GM12878 (cell line): ENCODE data around the gene SEC24D. TPM values are rescaled to one million over a fixed set of nuclear protein-coding genes. Genes with fewer than 3 reads are reported as not detected.

Experiments used
- ATAC-seq: fragments of 200-7000 bp; cut with Tn5 transposase; 3 replicates; pipeline ENCODE4 v1.9.1; 2020; ENCODE audit warnings: mild to moderate bottlenecking, moderate library complexity
- BruUV-seq: library from RNA; stranded (reverse); fragments of 400-500 nt; replicated peaks from 2 replicates; lab custom pipeline; 2021; lab: Mats Ljungman, UMichigan
- CTCF ChIA-PET: fragments of 300-600 bp; sonication (Branson Sonifier 250); formaldehyde crosslinking; extraction: SDS; loops from one replicate; lab custom pipeline; 2021; ENCODE audit warnings: inconsistent platforms; lab: Yijun Ruan, JAX
- POLR2A ChIA-PET: fragments of 350-600 bp; formaldehyde crosslinking; extraction: SDS; loops from one replicate; lab custom pipeline; 2021; ENCODE audit warnings: inconsistent platforms; lab: Charles Lee
- RAD21 ChIA-PET: fragments of 300-600 bp; sonication (Branson Sonifier 250); formaldehyde crosslinking; loops from one replicate; lab custom pipeline; 2023; ENCODE audit warnings: antibody characterized with exemption; ENCODE audit not compliant: unreplicated experiment; lab: Charles Lee
- SMC1A ChIA-PET: fragments of 300-600 bp; sonication (Branson Sonifier 250); formaldehyde crosslinking; loops from one replicate; lab custom pipeline; 2023; ENCODE audit not compliant: unreplicated experiment, uncharacterized antibody; lab: Charles Lee
- DNase-seq: peaks from one replicate; pipeline ENCODE4 v3.0.0-alpha.2; 2011; ENCODE audit warnings: low read depth, low spot score
- FAIRE-seq: peaks from 3 replicates; lab custom pipeline; 2011; peaks lifted over from hg19 to GRCh38; lab: Jason Lieb, UNC
- H2AFZ ChIP-seq: 2 replicates; pipeline ENCODE4 v1.6.0; 2011; ENCODE audit warnings: low read depth, low read length, control low read depth; ENCODE audit not compliant: control insufficient read depth
- H3K27ac ChIP-seq: 2 replicates; pipeline ENCODE4 v1.5.1; 2011; ENCODE audit warnings: control low read depth; ENCODE audit not compliant: control insufficient read depth, insufficient read depth
- H3K27me3 ChIP-seq, 2 experiments: replicated peaks in 1 of 2; 2 replicates each; pipeline versions ENCODE4 v1.6.0 to v1.6.1; 2011; ENCODE audit warnings: low read length in 1 of 2; ENCODE audit not compliant: control insufficient read depth in 2 of 2, insufficient read depth in 2 of 2
- H3K36me3 ChIP-seq, 2 experiments: 2 replicates each; pipeline ENCODE4 v1.5.1; 2011; ENCODE audit warnings: low read length in 1 of 2; ENCODE audit not compliant: control insufficient read depth in 2 of 2, insufficient read depth in 2 of 2
- H3K4me1 ChIP-seq: 2 replicates; pipeline ENCODE4 v1.6.1; 2011; ENCODE audit warnings: mild to moderate bottlenecking, low read length, moderate library complexity, mixed read lengths; ENCODE audit not compliant: control insufficient read depth, insufficient read depth
- H3K4me2 ChIP-seq: 2 replicates; pipeline ENCODE4 v1.6.0; 2011; ENCODE audit warnings: control low read depth; ENCODE audit not compliant: control insufficient read depth, insufficient read depth
- H3K4me3 ChIP-seq: fragments of 200-600 bp; sonication (generic); 2 replicates; pipeline ENCODE4 v1.5.1; 2016
- H3K79me2 ChIP-seq: 2 replicates; pipeline ENCODE4 v1.6.0; 2011; ENCODE audit warnings: low read length; ENCODE audit not compliant: control insufficient read depth, insufficient read depth
- H3K9ac ChIP-seq: 2 replicates; pipeline ENCODE4 v1.8.0; 2011; ENCODE audit warnings: low read length, control low read depth, mixed read lengths; ENCODE audit not compliant: control insufficient read depth, insufficient read depth
- H3K9me3 ChIP-seq: replicated peaks from 3 replicates; pipeline ENCODE4 v1.5.1; 2011; ENCODE audit warnings: mild to moderate bottlenecking, low read length; ENCODE audit not compliant: control insufficient read depth, insufficient read depth
- H4K20me1 ChIP-seq: 2 replicates; pipeline ENCODE4 v1.6.0; 2011; ENCODE audit not compliant: control insufficient read depth, insufficient read depth
- CUX1 ChIP-seq: IDR thresholded peaks from 2 replicates; pipeline ENCODE4 v1.6.1; 2012; ENCODE audit warnings: improper control_type of control experiment, low read depth, low read length; ENCODE audit not compliant: insufficient replicate concordance
- ELK1 ChIP-seq: IDR thresholded peaks from 2 replicates; pipeline ENCODE4 v1.6.1; 2012; ENCODE audit warnings: low read depth, low read length, improper control_type of control experiment
- HCFC1 ChIP-seq: fragments of 150-350 bp; IDR thresholded peaks from 2 replicates; pipeline ENCODE4 v1.6.1; 2014; ENCODE audit warnings: low read length
- HDAC2 ChIP-seq: fragments of 200-600 bp; sonication (generic); IDR thresholded peaks from 2 replicates; pipeline ENCODE4 v1.6.1; 2017
- MXI1 ChIP-seq: fragments of 150-350 bp; IDR thresholded peaks from 2 replicates; pipeline ENCODE4 v1.6.1; 2011; ENCODE audit warnings: low read depth, mild to moderate bottlenecking, inconsistent platforms, low read length, improper control_type of control experiment
- MYB ChIP-seq: fragments of 150-350 bp; IDR thresholded peaks from 2 replicates; pipeline ENCODE4 v1.6.1; 2014; ENCODE audit warnings: mild to moderate bottlenecking, low read depth, low read length, borderline replicate concordance
- NKRF ChIP-seq: fragments of 450-650 bp; conservative IDR thresholded peaks from 2 replicates; pipeline ENCODE4 v1.6.1; 2017; ENCODE audit warnings: mild to moderate bottlenecking, moderate library complexity
- NR2C1 ChIP-seq: fragments of 450-650 bp; IDR thresholded peaks from 2 replicates; pipeline ENCODE4 v1.6.1; 2017; ENCODE audit warnings: antibody characterized with exemption, mild to moderate bottlenecking, moderate library complexity
- NR2C2 ChIP-seq: IDR thresholded peaks from 2 replicates; pipeline ENCODE4 v1.6.1; 2011; ENCODE audit warnings: borderline replicate concordance, low read depth; ENCODE audit not compliant: control insufficient read depth, insufficient read length
- PML ChIP-seq: IDR thresholded peaks from 2 replicates; pipeline ENCODE4 v1.6.1; 2012; ENCODE audit warnings: low read length, inconsistent platforms
- RAD21 ChIP-seq: IDR thresholded peaks from 2 replicates; pipeline ENCODE4 v1.6.1; 2011; ENCODE audit warnings: mild to moderate bottlenecking, low read depth, low read length, moderate library complexity; ENCODE audit not compliant: insufficient read depth
- TARDBP ChIP-seq: IDR thresholded peaks from 2 replicates; pipeline ENCODE4 v1.6.1; 2016; ENCODE audit warnings: borderline replicate concordance
- ZBTB33 ChIP-seq: fragments of 450-650 bp; IDR thresholded peaks from 2 replicates; pipeline ENCODE4 v1.6.1; 2017; ENCODE audit warnings: mild to moderate bottlenecking
- WGBS: methylation state at CpG from one replicate; pipeline ENCODE4 v1.1.6; 2016; ENCODE audit warnings: low lambda C conversion rate; ENCODE audit not compliant: insufficient replicate concordance, insufficient coverage; ENCODE audit errors: missing lambda C conversion rate; 5-methylcytosine and 5-hydroxymethylcytosine counted together
- in situ Hi-C: fragments of 300-500 bp; cut with MboI; formaldehyde crosslinking; loops from 9 replicates; pipeline ENCODE4 v1.14.3; 2018; ENCODE audit warnings: mixed read lengths
- intact Hi-C: fragments of 100-400 bp; cut with micrococcal nuclease; formaldehyde crosslinking; loops from one replicate; pipeline ENCODE4 v1.14.2; 2022; ENCODE audit not compliant: unreplicated experiment
- polyA plus RNA-seq, 11 experiments: library from polyadenylated mRNA; depleted of rRNA in 4 of 11; unstranded in 6 of 11; stranded (reverse) in 5 of 11; fragments of >200 nt; fragmentation: Nextera tagmentation in 4 of 11; fragmentation: Illumina TruSeq in 1 of 11; extraction: Ambion mirVana in 4 of 11; extraction: Trizol in 1 of 11; gene quantifications; 1 replicate in 1 of 11; 2 replicates in 10 of 11; pipeline versions ENCODE4 v1.2.1 to v1.2.3, GENCODE V29; 2011 to 2016; ENCODE audit warnings: inconsistent platforms in 2 of 11, missing spikeins in 2 of 11, low read depth in 1 of 11
- total RNA-seq, 4 experiments: library from RNA; depleted of rRNA in 3 of 4; stranded (reverse); fragments of >200 nt in 3 of 4; fragmentation: Illumina TruSeq in 1 of 4; extraction: Trizol in 1 of 4; gene quantifications; 2 replicates each; pipeline versions ENCODE4 v1.2.1 to v1.2.3, GENCODE V29; 2013 to 2021

The SEC24D gene
- total and polyA plus RNA-seq, 10 of the 15 experiments (the other 5 are each of a cell fraction or from before 2014, with no cell fraction given) = 12.8 to 61.9 (median 25.6) TPM

GRCh38 chr4:118814058-118814457, 21.9 kb downstream of the SEC24D start (continued):
- TF ChIP-seq ZBTB33 (no peak), MXI1 (no peak), NKRF (no peak)

GRCh38 chr4:118813561-118813960, 22.4 kb downstream of the SEC24D start:
- Histone ChIP-seq H3K4me2 (no peak overlapping the region), H3K9ac (no peak overlapping the region), H3K27ac (no peak overlapping the region), H3K27me3 (no peaks in the 10 kb centered on the region), H2AFZ (no peak overlapping the region), H3K9me3 (no peaks in the 10 kb centered on the region), H4K20me1 (no peaks in the 10 kb centered on the region), H3K4me3 (no peak overlapping the region), H3K4me1 (no peaks in the 10 kb centered on the region), H3K79me2 (no peaks in the 10 kb centered on the region; the same call in 1 of the 2 replicates), H3K36me3 (peaks cover 14 to 42% of the 10 kb centered on the region in 2 experiments)
- no peak for FAIRE-seq
- in situ Hi-C loops (no loop called here), intact Hi-C loops (no loop called here)
- no peak for DNase-seq
- 100% methylated on average over 3 of the region's 3 CpGs for WGBS
- ChIA-PET SMC1A (interaction anchor here (1.1 kb wide), 1 partner anchor 8 kb away, joined by 3 read pairs; no protein-coding TSS in a partner anchor), CTCF (interaction anchor here (1.2 kb wide), 1 partner anchor 37 kb away, joined by 3 read pairs; no protein-coding TSS in a partner anchor), RAD21 (interaction anchor here (1.3 kb wide), 1 partner anchor 42 kb away, joined by 3 read pairs; no protein-coding TSS in a partner anchor), POLR2A (interaction anchor here (1.1 kb wide), 1 partner anchor 10 kb away, joined by 3 read pairs; no protein-coding TSS in a partner anchor)
- ATAC-seq = no peak
- BruUV-seq = no TSS peak
- TF ChIP-seq RAD21 = no peak
- TF ChIP-seq HDAC2 = no peak
- no peak for TF ChIP-seq TARDBP
- no peak for TF ChIP-seq NR2C2
- no peak for TF ChIP-seq MYB
- TF ChIP-seq NR2C1 = no peak
- no peak for TF ChIP-seq HCFC1
- no peak for TF ChIP-seq CUX1
- no peak for TF ChIP-seq ELK1
- no peak for TF ChIP-seq PML
